HCEC 1CT (cell line): ENCODE results near the gene ZBTB7C.

ENCODE experiments used
- DNase-seq: peaks from one replicate; pipeline ENCODE4 v3.0.0-alpha.2; 2017

ZBTB7C gene

DNA sequence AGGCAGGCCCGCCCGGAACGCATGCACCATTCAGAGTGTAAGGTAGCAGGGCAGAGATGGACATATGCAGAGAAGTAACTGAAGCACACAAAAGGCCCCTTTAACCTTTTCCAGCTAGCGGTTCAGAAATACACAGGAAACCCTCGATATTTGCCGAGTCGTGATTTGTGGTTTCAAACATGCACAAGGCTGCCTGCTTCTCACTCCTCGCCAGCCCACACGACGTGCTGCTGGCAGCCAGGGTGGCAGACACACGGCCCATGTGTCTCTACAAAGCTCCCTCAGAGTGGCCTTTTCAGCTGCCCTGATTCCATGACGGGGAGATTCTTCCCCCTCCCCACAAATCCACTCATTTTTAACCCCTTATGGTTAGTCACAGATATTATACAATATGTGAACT lies 23.6 kb downstream of the ZBTB7C start:
- no peak for DNase-seq

- no peak for DNase-seq
Measured at GRCh38 chr18:48376934-48377333, 32.2 kb downstream of the ZBTB7C start.

DNA sequence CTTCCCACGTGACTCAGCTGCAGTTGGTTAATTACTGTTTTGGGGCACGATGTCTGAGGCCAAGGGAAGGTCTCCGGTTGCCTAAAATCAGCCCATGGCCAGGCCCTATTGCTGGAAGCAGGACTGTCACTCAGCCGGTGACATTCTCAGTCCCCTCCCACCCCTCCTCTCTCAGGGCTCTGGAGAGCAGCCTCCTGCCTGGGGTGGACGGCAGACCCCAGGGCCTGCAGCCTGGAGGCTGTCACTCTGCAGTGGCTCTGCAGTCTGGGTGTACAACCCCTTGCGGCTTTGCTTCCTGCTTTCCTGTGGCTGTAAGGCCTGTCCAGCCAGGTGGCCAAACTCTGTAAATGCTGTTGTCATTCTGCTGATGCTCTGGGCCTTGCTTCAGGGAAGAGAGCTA lies 32.8 kb downstream of the ZBTB7C start:
- DNase-seq, result no peak

DNA sequence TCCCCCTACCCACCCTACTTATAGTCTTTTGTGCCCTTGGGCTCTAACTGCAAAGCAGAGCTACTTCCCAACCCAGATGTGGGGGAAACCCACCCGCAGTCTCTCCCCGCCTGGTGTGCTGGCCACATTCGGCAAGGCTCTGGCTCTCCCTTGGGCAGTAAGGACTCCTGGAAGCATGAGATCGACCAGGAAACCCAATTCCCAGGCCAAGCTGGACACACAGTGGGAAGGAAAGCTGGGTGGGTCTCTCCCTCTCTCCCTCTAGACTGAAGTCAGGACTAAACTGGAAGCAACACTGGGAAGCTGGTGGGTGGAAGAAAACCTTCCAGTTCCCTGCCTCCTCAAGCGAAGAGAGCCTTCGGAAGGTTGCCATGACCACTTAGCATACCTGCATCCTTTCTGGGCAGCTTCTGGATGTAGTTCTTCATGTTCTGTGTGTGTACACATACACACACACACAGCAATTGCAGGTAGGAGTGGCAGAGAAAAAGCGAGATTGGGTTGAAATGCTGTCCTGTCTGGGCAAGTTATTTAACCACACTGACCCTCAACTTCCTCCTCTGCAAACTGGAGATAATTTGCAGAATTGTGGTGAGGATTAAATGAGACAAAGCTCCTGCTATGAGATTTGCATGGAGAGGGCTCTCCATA lies 33.9 kb downstream of the ZBTB7C start:
- DNase-seq, result no peak

GRCh38 chr18:48374423-48375149 lies 34.6 kb downstream of the ZBTB7C start:
- no peak for DNase-seq

DNA sequence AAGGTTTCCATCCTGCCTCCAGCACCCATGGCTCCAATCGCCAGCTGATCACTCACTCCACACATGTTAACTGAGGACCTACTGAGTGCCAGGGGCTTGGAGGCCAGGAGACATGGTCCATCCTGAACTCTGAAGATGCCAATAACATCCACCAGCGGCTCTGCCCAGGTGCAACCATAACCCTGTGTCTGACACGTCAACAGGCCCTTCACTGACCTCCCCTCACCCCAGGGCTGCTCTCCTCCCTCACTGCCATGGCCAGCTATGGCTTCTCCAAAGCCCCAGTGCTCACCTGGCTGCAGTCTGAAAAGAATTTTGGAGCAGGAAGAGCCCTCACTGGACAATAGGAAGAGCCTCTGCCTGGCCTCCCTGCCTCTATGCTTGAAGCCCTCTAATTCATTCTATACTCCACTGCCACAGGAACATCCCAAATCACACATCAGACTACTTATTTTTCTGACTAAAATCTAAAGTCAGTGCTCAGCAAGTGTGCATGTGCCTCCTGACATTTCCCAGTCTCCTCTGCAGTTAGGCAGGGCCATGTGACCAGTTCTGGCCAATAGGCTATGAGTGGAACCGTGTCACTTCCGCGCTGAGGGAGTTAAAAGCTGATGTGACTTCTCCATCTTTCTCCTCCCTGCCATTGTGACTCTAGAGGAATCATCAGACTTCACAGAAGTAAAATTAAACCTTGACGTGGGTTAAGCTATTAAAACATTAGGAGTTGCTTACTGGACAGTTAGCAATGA lies 37.2 kb downstream of the ZBTB7C start:
- DNase-seq, result no peak

GRCh38 chr18:48367557-48367956 lies 41.6 kb downstream of the ZBTB7C start:
- DNase-seq, result no peak

DNA sequence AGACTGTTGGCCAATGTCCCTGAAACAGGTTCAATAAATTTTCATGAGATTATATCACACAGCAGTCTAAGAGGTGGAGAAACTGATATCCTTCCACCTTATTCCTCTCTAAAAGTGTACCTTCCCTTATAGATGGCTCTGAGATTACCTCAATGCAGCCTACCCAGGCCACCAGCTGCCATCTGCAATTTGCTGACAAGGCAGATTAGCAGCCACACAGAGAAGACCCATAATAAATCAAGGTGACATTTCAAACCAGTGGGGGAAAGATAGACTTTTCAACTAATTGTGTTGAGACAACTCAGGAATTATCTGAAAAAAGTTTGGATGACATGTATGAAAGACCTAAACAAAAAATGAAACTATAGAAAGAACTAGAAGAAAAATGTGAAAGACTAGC lies 43.2 kb downstream of the ZBTB7C start:
- no peak for DNase-seq

- no peak for DNase-seq
Measured at GRCh38 chr18:48364146-48364545, 45.0 kb downstream of the ZBTB7C start.

GRCh38 chr18:48363175-48363574 lies 46.0 kb downstream of the ZBTB7C start:
- DNase-seq, result no peak

- no peak for DNase-seq
Measured at GRCh38 chr18:48361801-48362200, 47.4 kb downstream of the ZBTB7C start.

DNA sequence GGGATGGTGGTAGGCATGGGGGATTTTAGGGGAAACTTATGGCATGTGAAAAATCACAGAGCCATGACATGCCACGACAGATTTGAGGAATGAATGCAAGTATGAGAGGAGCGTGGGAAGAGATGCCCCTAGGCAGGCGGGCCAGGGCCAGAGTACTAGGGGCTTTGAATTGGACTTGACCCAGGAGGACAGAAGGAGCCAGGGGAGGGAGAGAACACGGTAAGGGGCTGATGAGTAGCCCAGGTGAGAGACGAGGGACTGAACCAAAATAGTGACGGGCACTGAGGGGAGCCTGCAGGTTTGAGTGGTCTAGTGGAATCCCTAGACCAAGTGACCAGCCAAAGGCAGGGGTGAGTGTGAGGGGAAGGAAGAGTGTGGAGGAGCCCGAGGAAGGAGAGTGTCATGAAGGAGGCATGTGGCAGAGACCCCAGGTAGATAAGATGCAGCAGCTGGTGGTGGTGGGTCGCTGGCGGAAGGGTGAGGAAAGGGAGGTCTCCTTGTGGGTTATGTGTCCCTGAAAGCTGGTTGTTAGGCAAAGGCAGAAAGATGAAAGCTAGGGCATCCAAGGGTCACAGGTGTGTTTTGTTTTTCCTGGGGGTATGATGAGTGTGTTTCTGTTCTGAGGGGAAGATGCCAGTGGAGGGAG lies 48.7 kb downstream of the ZBTB7C start:
- DNase-seq, result no peak

DNA sequence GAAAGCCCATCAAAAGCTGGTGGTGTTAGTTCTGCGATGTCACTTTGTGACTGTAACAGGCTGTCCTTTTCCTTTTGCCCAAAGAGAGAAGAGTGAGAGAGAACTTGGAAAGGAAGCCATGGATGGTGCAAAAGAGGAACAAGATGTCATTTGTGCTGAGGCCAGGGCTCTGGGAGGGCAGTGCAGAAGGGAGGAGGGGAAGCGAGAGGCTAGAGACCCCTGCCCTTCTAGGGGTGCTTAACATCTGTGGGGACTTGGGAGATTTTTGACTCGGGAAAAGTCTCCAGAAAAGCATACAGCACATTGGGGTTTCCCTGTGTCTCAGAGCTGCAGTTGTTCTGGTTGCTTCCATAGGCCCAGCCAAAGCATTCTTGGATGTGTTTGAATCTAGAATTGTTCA lies 49.6 kb downstream of the ZBTB7C start:
- DNase-seq, result no peak

- no peak for DNase-seq
Measured at GRCh38 chr18:48358868-48359267, 50.3 kb downstream of the ZBTB7C start.

DNA sequence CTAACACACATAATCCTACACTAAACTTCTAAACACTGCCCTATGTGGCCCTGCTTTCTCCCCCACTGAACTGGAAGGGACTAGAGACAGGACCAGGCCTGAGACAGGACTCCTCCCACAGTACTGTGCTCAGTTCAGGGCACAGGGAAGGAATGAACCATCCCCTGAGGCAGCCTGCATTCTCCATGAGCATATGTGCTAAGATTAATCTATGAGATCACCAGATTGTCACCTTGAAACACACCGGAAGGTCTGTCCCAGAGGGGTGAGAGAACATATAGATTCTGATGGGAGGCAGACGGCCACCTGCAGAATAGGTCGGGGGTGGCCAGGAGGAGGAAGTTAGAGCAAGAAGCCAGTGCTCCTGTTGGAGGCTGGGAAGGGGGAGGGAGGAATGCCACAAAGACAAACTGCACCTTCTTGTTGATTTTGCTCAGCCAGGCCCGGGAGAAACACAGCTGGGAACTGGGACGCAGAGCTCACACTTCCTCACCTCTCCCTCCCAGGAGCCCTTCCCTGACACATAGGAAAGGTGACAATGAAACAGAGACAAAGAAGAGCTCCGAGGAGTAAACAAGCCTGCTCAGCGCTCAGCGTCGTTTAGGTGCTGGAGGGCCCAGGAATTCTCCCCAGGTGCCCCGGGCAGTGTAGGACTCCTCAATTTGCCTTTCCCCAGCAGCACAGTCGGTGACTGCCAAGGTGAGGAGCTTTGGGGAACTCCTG lies 52.1 kb downstream of the ZBTB7C start:
- DNase-seq, result no peak

DNA sequence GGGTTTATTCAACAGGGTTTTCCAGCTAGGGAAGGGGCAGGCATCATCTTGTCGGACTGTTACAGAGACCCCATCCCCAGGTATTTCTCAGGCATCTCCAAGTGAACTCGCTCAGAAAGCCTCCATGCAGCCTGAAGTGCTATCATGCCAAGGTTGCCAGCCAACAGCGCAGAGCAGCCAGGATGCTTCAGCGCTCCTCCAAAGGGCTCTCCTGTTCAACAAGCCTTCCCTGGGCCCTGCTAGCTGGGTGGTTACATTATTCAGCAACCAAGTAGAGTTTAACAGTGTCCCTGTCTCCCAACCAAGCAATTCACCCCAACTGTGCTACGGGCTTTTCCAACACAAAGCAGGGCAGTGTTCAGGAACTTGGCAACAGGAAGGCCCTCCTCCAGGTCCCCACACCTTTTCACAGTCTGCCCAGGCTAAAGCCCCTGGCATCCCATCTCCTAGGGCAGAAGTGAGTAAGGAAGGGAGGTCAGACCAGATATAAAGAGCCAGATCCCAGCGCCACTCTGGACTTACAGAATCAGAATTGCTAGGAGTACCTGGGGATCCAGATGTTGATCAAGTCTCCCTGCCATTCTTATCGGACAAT lies 52.9 kb downstream of the ZBTB7C start:
- DNase-seq, result no peak

DNA sequence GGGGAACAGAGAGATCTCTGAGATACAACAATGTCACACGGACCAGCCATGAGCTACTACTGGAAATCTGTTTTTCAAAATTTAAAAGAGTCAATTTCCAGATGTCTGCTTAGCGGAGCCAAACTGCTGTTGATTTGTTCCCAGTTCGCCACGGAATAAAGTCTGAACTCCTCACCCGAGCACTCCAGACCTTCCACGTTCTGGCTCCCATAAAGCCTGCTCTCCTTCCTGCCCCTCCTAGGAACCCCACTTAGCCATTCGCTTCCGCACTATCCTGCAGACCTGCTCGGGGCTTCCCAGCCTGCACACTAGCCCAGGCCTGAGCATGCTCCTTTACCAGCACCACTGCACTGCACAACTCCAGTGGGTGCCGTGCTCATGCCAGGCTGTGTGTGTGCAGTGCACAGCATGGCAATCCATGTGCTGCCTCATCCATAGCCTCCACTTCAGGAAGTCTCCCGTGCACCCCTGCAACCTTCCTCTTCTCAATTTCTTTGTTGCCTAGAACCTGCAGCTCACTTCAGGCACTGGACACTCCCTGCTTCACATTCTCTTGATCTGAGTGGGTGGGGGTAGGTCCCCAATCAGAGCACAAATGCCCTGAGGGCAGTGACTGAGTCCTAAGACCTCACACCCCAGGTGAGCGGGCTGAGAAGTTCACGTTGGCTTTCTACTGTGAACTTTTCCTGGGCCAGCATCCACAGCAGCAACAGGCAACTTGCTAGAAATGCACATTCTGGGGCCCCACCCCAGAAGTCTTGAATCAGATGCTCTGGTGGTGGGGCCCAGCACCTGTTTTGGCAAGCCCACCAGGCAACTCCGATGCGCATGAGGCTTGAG lies 53.7 kb downstream of the ZBTB7C start:
- no peak for DNase-seq

DNA sequence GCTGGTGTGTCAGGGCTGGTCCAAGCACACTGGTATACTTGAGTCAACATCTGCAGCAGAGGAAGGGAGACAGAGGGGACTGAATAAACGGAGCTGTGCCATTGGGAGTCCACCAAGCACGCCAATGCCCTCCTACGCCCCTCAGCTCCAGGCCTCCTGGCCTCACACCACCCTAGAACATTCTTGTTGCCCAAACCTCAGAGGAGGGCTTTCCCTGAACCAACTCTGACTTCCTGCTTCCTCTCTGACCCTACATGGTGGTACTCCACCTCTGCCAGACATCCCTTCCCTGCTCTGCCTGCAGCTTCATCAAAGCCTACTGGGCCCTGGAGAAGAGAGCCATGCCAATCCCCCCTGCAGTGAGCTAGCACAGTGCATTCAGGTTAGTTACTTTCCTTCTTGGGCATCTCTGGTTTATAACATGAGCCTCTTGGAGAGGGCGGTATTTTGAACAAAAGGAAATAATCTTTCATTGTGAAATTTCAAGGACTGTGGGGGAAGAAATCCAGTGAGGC lies 54.4 kb downstream of the ZBTB7C start:
- DNase-seq, result no peak

GRCh38 chr18:48352051-48352755 lies 57.0 kb downstream of the ZBTB7C start:
- no peak for DNase-seq

GRCh38 chr18:48351216-48352050 lies 57.8 kb downstream of the ZBTB7C start:
- DNase-seq, result no peak
